Gastrocnemius medialis (tissue), 4 donors: Measurements from ENCODE around the gene SRP19.

Experiments used
- CTCF ChIP-seq, 5 experiments: fragments of 450-650 bp in 3 of 5; fragments of 200-600 bp in 2 of 5; sonication (generic) in 2 of 5; IDR thresholded peaks in 4 of 5; conservative IDR thresholded peaks in 1 of 5; 1 replicate in 4 of 5; 2 replicates in 1 of 5; pipeline ENCODE4 v1.5.1; 2016 to 2019; ENCODE audit warnings: antibody characterized with exemption in 5 of 5, mild to moderate bottlenecking in 3 of 5, moderate library complexity in 3 of 5
- POLR2A ChIP-seq, 2 donors: fragments of 450-650 bp; IDR thresholded peaks; one replicate each; pipeline ENCODE4 v1.6.1; 2017; ENCODE audit warnings: antibody characterized with exemption in 2 of 2, mild to moderate bottlenecking in 2 of 2, moderate library complexity in 2 of 2

- no peak for TF ChIP-seq CTCF (IDR thresholded peaks at IDR 0.05 in 4 of 5, conservative IDR thresholded peaks at IDR 0.05 in 1 of 5)
- TF ChIP-seq POLR2A (IDR thresholded peaks at IDR 0.05), result no peak
Measured at GRCh38 chr5:112854651-112855050, 6.4 kb upstream of the SRP19 start.
